ENCODE measurements around the gene SDR42E2.
"Not testable (repeated sequence)": the region's sequence is repeated elsewhere in the genome, so short reads cannot be mapped to it uniquely, and the experiment has no call there.

The SDR42E2 gene

DNA sequence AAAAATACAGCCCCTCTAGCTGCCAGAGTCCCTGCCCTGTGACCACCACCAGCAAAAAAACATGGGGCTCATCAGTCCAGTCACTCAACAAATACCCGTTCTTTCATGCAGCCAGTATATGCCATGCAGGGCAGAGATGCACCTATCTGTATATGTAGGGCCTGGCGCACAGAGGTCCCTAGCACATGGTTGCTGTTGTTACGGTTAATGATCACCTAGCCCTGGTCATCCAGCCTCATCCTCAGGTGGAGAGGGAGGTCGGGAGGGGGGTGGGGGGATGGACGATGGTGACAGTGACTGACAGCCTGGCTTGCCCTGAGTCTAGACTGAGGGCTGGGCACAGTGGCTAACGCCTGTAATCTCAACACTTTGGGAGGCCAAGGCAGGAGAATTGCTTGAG is 1.5 kb downstream of the SDR42E2 start:
- no peak for ATAC-seq

DNA sequence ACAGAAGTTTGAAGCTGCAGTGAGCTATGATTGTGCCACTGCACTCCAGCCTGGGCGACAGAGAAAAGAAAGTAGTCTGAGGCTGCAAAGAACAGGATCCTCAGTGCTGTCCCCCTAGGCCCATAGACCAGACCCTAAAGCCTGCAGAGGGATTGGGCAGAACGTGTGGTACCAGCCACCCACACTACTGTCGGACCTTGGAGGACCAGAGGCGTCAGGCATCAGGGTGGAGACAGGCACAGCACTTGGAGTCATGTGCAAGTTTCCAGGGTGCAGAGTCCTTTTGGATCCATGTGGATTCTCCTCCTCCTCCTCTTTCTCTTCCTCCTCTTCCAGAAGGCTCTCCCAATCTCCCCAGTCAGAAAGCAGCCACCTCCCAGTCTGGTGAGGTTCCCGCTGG is 2.2 kb downstream of the SDR42E2 start:
- ATAC-seq, result no peak

DNA sequence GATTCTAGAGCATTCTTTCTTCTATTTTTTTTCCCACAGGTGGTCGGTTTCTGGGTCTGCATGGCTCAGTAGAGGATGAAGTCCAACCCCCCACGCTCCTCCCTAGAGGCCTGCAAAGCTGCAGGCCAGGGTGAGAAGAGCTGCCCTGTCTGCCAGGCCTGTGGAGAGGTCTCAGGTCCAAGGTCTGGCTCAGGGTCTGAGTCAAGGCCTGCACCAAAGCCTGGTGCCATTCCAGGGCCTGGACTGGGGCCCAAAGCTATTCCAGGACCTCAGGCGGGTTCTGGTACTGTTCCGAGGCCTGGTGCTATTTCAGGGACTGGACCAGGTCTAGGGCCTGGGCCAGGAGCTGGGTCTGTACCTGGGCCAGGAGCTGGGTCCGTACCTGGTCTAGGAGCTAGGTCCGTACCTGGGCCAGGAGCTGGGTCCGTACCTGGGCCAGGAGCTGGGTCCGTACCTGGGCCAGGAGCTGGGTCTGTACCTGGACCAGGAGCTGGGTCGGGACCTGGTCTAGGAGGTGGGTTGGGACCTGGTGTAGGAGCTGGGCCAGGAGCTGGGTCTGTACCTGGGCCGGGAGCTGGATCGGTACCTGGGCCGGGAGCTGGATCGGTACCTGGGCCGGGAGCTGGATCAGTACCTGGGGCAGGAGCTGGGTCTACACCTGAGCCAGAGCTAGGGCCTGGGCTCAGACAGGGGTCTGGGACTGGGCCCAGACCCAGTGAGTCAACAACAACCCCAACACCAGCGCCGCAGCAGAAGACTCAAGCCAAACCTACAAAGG is 3.4 kb downstream of the SDR42E2 start:
- no peak for ATAC-seq

DNA sequence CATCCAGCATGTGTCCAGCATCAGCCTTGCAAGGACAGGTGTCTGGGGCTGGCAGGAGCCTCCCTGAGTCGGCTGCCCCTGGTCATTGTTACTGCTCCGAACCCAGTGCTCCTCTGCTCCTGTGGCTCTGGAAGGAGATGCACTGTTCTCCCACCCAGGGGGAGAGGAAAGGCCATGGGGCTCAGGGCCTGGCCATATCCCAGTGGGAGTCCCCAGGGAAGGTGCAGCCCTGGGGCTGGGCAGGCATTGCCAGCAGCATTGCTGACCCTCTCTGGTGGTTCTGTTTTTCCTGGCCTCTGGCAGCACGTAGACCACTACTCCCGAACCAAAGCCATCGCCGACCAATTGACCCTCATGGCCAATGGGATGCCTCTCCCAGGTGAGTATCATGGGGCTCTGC is 9.6 kb downstream of the SDR42E2 start:
- no peak for ATAC-seq

DNA sequence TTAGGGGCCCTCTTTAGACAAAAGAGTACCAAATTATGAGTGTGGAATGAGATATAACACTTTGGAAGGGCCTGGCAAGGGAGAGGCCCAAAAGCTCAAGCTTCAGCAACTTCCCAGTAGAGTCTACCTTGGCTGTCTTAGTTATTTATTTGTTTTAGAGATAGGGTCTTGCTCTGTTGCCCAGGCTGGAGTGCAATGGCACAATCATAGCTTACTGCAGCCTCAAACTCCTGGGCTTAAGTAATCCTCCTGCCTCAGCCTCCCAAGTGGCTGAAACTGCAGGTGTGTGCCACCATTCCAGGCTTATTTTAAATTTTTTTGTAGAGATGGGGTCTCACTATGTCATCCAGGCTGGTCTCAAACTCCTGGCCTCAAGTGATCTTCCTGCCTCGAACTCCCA is 10.3 kb downstream of the SDR42E2 start:
- not testable (repeated sequence) for ATAC-seq

DNA sequence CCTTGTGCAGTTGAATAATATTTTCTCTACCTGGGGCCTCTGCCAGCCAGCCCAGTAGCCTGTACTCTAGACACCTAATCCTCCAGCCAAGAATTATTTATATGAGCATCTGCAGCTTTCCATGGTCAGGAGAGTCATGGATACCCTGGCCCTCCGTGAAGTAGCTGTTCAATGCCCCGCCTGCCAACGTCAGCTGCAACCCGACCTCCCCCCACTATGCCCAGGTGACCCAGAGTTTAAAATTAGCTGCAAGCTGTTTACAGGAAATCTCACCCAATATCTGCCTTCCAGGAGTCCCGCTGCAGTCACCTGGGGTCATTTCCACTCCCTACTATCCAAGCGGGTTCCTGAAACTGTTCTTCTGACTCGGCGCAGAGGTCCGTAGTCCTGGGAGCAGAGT is 12.3 kb downstream of the SDR42E2 start:
- no peak for ATAC-seq

DNA sequence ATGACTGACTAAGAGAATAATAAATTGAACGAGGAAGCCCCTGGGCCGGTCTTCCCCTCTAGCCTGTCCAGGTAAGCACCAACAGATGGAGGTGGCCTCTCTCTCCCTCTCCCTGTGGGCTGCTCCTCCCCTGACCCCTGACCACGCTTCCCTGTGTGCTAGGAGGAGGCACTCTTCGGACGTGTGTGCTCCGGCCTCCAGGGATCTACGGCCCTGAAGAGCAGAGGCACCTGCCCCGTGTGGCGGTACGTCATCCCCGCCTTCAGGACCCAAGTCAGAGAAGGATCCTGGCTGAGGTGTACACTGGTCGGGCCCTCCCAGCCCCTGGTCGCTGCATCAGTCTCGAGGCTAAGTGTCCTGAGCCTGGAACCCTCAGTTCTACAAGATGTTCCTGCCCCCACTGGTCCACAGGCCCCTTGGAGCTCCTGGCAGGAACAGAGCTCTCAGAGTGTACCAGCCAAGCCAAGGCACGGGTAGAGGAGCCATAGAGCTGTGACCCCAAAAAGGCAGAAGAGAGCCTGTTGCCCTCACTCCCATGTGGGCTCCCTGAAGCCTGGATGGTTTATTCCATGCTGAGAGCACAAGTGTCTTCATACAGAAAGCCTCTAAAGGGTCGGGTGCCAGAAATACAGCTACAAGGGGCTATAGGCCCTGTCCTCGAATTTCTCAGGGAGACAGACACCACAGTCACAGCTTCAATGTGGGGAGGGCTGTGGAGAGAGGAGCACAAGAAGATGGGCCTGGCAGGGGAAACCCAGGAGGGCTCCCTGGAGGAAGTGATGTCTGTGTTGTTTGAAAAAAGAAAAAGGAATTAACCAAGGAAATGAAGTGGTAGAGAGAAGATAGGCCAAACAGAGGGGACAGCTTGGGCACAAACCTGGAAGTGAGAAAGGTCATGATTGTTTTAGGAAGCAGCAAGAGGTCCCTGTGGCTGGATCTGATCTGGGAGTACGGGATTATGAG is 15.9 kb downstream of the SDR42E2 start:
- no peak for ATAC-seq

DNA sequence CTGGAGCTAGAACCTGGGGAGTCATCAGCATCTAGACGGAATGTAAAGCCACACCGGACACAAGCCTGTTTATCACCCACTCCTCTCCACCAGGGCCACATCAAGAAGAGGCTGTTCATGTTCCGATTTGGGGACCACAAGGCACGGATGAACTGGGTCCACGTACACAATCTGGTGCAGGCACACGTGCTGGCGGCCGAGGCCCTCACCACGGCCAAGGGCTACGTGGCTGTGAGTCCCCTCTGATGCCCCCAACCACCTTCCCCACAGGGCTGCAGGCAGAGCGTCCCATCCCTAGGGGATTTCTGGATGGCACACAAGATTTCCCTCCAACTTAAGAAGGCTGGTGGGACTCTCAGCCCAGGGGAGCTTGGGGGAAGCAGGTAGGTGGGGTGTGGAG is 19.1 kb downstream of the SDR42E2 start:
- no peak for ATAC-seq

DNA sequence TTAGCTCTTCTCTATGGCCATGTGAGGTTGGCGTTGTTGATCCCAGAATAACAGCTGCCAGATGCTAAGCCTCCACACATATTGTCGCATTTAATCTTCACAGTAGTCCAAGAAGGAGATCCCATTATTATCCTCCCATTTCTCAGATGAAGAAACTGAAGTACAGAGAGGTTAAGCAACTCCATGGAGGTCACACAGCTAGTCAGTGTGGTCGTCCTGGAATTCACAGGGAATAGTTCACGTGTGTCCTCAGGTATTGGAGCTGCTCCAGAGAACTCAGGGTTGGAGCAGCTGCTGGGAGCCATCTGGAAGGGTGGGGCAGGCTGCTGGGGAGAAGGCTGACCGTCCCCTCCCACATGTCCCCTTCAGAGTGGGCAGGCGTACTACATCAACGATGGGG is 19.5 kb downstream of the SDR42E2 start:
- no peak for ATAC-seq

DNA sequence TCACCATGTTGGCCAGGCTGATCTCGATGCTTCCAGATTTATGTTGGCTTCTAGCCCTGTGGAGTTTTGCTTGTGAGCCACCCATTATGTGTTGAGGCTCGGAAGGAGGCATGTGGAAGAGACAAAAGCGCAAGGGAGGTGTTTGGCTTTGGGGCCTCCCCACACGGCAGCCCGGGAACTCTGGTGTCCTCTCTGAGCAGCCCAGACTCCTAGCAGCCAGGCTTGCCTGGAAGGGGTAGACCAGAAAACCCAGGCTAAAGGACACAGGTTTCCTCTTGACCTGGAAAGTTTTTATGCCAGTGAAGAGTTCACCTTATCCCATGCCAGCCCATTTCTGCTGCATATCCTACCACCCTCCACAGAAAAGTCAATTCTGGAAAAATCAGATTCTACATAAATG is 21.0 kb downstream of the SDR42E2 start:
- ATAC-seq, result no peak

DNA sequence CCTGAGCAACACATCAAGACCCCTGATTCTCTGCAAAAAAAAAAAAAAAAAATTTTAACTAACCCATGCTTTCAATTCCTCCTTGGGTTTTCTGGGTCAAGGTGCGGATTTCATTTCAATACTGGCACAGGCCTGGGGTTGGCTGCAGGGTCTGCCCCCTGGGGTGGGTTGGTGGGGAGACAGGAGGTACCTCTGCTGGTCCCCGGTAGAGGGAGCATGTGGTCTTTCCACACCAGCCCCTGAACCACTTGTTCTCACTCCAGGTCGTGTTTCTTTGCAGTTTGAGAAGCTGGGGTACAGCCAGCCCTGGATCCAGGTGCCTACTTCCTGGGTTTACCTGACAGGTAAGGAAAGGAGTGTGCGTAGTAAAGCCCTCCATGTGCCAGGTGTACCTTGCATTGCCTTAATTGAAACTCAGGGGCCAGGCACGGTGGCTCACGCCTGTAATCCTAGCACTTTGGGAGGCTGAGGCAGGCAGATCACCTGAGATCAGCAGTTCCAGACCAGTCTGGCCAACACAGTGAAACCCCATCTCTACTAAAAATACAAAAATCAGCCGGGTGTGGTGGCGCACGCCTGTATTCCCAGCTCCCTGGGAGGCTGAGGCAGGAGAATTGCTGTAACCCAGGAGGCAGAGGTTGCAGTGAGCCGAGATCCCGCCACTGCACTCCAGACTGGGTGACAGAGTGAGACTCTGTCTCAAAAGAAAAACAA is 21.8 kb downstream of the SDR42E2 start:
- ATAC-seq, result peak in 1 of 2 donors; percentile 22

DNA sequence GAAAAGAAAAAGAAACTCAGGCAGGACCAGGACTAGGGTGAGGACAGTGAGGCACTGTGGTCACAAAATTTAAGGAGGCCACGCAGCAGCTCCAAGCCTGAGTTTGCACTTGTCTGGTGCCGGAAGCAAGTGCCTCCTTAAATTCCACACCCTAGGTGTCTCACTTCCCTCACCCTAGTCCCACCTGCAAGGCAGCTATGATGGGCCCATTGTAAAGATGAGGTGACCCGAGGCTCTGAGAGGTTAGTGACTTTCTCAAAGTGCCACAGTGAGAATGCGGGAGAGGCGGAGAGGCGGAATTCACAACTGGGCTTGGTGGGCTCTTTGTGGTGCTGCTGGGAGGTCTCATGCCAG is 22.3 kb downstream of the SDR42E2 start:
- no peak for ATAC-seq

DNA sequence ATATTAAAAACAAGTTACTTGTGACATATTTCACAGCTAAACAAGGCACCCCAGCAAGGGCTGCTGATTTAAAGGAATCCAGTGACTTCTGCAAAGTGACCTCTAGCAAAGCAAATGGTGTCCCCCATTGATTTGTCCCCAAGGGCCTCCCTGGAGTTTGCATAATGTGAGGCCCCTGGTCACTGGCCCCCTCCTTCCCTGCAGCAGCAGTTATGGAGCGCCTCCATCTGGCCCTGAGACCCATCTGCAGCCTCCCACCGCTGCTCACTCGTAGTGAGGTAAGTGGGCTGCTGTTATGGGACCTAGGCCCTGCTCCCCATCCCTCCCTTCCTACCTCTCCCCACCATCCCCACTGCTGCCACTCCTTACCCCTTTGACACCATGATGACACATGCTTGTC is 24.2 kb downstream of the SDR42E2 start:
- no peak for ATAC-seq

DNA sequence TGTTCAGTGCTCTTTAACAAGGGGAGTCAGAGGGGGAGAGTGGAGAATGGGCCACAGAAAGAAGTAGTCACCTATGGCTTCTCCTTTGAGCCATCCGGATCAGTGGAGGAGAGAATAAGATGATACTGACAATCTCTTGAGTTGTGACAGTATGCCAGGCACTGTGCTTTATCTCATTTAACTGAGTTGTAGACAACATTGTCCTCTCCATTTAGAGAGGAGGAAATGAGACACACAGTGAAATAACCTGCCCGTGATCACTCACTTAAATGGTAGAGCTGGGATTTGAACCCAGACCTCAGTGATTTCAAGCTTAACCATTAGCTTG is 25.9 kb downstream of the SDR42E2 start:
- no peak for ATAC-seq

DNA sequence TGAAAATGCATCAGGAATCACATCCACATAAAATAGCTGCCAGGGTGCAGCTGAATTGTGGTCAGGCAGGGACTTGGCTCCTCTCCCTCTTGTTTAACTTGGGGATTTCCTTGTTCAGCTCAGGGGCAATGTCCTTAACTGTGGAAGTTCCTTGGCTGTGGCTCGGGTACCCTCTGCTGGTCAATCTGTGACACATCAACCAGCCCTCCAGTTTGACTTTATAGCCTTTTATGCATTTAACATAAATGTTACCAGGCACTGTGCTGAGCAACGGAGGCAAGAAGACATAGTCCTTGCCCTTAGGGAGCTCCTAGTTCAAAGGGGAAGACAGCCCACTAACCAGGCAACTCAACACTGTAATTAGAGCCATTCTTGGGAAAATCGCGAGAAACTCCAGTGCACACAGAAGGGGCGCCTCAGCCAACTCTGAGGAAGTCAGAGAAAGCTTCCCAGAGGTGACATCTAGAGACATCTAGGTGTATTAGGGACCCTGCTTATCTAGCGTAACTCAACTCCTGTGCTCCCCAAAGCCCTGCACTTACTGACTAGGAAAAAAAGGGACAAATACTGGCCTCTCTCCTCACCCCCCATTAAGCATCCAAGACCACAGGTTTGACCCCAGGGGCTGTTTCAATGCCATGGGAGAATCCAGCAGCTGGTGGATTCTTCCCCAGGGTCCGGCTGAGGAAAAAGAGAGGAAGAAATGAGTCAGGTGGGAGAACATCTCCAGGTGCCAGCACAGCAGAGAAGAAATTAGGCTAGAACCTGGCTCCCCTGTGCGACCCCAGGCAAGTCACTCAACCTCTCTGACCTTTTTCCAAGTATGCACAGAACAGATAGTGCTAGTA is 26.5 kb downstream of the SDR42E2 start:
- no peak for ATAC-seq

DNA sequence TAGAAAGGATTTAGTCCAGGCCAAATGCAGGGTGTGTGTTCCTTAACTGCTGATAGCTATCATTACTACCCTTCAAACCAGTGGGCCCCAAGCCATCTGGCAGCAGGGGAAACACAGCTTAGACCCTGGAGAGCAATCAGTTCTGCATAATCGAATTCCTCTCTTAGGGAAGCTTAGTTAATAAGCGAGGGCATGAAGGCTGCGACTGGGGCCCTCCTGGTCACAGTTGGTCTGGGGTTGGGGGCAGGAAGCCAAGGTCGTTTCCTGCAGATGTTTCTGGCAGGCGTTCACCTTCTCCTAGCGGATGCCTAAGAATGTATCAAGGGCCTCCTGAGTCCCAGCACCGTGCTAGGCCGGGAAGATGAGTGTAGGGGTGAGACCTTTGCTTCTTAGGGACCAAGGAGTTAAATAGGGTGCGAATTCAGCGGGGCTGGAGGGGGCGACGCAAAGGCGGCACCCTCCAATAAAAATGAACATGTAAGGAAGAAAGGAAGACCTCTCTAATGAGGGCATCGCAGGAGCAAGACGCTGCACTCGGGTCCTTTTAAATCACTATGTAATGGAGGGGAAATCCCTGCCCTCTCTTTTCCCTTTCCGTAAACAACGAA is 27.3 kb downstream of the SDR42E2 start:
- ATAC-seq, result no peak

DNA sequence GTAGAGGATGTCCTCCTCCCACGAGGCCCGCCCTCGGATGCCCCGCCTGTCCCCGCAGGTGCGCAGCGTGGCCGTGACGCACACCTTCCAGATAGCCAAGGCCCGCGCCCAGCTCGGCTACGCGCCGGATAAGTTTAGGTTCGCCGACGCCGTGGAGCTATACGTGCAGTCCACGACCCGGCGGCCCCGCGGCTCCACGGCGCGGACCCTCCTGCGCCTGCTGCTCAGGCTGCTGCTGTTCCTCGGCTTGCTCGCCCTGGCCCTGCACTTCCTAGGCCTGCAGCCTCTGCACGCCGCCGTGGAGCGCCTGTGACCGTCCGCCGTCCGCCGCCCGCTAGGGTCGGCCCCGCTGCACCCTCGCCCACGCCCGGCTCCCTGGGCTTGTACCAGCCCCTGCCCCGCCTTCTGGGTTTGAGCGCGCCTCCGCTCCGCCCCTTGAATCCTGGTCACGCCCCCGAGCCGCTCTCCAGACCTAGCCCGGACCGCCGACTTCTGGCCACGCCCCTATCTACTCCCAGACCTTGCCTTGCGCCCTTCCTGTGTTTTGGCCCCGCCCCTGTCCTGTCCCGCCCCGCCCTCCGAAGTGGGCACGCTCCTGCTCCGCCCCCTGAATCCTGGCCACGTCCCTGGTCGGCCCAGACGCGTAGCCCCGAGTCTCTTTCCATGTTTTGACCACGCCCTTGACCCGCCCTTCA is 27.9 kb downstream of the SDR42E2 start:
- peak; percentile 67 to 72 for ATAC-seq

DNA sequence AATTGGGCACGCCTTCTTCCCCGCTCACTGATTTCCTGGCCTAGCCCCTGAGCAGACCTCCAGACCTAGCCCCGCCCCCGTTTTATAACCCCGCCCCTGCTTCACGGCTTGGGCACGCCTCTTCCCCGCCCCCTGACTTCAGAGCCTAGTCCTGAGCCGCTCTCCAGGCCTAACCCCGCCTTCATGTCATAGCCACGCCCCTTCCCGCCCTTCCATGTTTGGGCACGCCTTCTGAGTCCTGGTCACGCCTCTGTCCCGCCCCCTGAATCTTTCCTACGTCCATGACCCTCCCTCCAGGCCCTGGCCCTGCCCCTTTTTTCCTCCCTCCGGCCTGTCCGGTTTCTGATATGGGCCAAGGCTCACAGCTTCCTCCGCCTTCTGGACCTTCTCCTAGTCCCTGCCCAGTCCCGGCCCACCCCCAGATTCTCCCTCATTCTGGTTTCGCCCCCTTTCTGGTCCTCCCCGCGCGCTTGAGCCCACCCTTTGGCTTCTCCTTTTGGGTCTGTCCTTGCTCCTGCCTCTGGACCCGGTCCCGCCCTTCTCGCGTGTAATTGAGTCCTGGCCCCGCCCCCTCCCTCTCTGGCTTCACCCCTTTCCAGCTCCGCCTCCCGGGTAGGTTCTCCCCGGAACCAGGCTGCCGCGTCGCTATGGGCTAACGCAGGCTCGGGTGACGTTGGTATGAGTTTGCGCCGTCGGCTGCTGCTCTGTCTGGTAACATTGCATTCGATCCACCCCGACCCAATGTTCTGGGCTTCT is 28.6 kb downstream of the SDR42E2 start:
- ATAC-seq, result peak; percentile 65

DNA sequence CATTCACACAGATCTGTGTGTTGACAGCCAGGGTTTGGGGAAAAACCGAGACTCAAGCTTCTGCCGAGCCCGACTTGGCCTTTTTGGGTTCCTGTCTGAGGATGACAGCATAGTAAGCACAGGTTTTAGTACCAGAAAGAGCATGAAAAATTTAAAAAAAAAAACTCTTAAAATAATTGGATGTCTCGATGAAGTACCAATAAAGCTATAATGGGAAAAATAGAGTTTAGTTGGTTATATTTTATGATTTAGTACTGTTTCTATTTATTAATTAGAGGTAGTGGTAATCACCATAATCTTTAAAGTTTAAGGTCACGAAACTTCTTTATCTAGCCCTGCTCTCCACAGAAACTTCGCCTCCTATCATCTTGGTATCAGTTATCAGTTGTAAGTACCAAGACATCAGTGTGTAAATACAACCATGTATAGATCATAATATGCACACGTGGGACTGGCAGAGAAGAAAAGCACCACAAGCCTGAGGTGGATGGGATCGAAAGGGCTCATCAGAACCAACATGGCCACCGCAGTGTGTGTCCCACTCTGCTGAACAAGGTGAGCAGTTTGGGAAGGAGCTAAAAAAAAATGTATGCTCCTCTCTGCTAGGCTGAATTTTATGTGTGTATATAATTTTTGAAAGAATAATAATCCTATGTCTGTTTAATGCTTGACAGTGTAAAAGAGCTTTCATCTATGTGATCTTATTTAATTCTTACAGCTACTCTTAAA is 29.4 kb downstream of the SDR42E2 start:
- no peak for ATAC-seq

All from activated CD4-positive, CD25-positive, alpha-beta regulatory T cell treated with anti-CD3 and anti-CD28 coated beads, Interleukin-2, amount 50 U/mL, for 24 hours (primary cell).